ENCODE results near the gene GHRHR.

GRCh38 chr7:31017032-31017675 lies 53.4 kb downstream of the GHRHR start:
- TF ChIP-seq, protein P1, sequence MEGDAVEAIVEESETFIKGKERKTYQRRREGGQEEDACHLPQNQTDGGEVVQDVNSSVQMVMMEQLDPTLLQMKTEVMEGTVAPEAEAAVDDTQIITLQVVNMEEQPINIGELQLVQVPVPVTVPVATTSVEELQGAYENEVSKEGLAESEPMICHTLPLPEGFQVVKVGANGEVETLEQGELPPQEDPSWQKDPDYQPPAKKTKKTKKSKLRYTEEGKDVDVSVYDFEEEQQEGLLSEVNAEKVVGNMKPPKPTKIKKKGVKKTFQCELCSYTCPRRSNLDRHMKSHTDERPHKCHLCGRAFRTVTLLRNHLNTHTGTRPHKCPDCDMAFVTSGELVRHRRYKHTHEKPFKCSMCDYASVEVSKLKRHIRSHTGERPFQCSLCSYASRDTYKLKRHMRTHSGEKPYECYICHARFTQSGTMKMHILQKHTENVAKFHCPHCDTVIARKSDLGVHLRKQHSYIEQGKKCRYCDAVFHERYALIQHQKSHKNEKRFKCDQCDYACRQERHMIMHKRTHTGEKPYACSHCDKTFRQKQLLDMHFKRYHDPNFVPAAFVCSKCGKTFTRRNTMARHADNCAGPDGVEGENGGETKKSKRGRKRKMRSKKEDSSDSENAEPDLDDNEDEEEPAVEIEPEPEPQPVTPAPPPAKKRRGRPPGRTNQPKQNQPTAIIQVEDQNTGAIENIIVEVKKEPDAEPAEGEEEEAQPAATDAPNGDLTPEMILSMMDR (IDR thresholded peaks at IDR 0.05) = no peak
- no peak for TF ChIP-seq POLR2A (IDR thresholded peaks at IDR 0.05)
- no peak for TF ChIP-seq EP300 (IDR thresholded peaks at IDR 0.05)
